HepG2 (cell line): ENCODE measurements around the gene TEX14. TPM values are rescaled to one million over a fixed set of nuclear protein-coding genes. Genes with fewer than 3 reads are reported as not detected.

Experiments used
- GLI4 ChIP-seq: sonication (generic); formaldehyde crosslinking; IDR thresholded peaks from 2 replicates; pipeline ENCODE4 v1.5.1; 2020; ENCODE audit warnings: missing genetic modification reagents, mild to moderate bottlenecking, moderate library complexity, borderline replicate concordance
- GZF1 ChIP-seq: sonication (generic); formaldehyde crosslinking; IDR thresholded peaks from 2 replicates; pipeline ENCODE4 v1.5.1; 2020; ENCODE audit warnings: mild to moderate bottlenecking, missing genetic modification reagents
- IRX3 ChIP-seq: sonication (generic); formaldehyde crosslinking; IDR thresholded peaks from 2 replicates; pipeline ENCODE4 v1.8.1; 2023; ENCODE audit warnings: mild to moderate bottlenecking, low read depth, missing genetic modification reagents, borderline replicate concordance
- MXD4 ChIP-seq: IDR thresholded peaks from 2 replicates; pipeline ENCODE4 v1.6.1; 2016; ENCODE audit warnings: mild to moderate bottlenecking, missing biosample characterization, missing genetic modification reagents
- MXI1 ChIP-seq: IDR thresholded peaks from 3 replicates; pipeline ENCODE4 v1.6.1; 2012; ENCODE audit warnings: low read depth, low read length, inconsistent platforms, borderline replicate concordance
- NFE2L1 ChIP-seq: sonication (generic); formaldehyde crosslinking; IDR thresholded peaks from 2 replicates; pipeline ENCODE4 v1.4.0; 2020; ENCODE audit warnings: missing genetic modification reagents, mild to moderate bottlenecking, borderline replicate concordance
- RFXAP ChIP-seq: sonication (generic); formaldehyde crosslinking; IDR thresholded peaks from 2 replicates; pipeline ENCODE4 v1.4.0; 2020; ENCODE audit warnings: missing genetic modification reagents, borderline replicate concordance
- RNF2 ChIP-seq: fragments of 450-650 bp; conservative IDR thresholded peaks from 2 replicates; pipeline ENCODE4 v1.6.1; 2016; ENCODE audit warnings: low read depth
- SMAD9 ChIP-seq: sonication (generic); formaldehyde crosslinking; IDR thresholded peaks from 2 replicates; pipeline ENCODE4 v1.5.1; 2020; ENCODE audit warnings: mild to moderate bottlenecking, missing genetic modification reagents
- XRCC5 ChIP-seq: fragments of 200-400 bp; formaldehyde crosslinking; optimal IDR thresholded peaks from 2 replicates; pipeline ENCODE3; 2017; ENCODE audit warnings: mild to moderate bottlenecking, low read length
- ZKSCAN5 ChIP-seq: sonication (generic); formaldehyde crosslinking; IDR thresholded peaks from 2 replicates; pipeline ENCODE4 v1.5.1; 2020; ENCODE audit warnings: mild to moderate bottlenecking, missing genetic modification reagents
- ZNF317 ChIP-seq: sonication (generic); formaldehyde crosslinking; IDR thresholded peaks from 2 replicates; pipeline ENCODE4 v1.5.0; 2020; ENCODE audit warnings: mild to moderate bottlenecking, missing genetic modification reagents
- ZNF350 ChIP-seq: sonication (generic); formaldehyde crosslinking; IDR thresholded peaks from 2 replicates; pipeline ENCODE4 v1.4.0; 2020; ENCODE audit warnings: mild to moderate bottlenecking, low read depth, missing genetic modification reagents, borderline replicate concordance
- ZNF431 ChIP-seq: sonication (generic); formaldehyde crosslinking; IDR thresholded peaks from 2 replicates; pipeline ENCODE4 v1.9.0; 2022; ENCODE audit warnings: missing genetic modification reagents, low read depth, mild to moderate bottlenecking, borderline replicate concordance
- ZNF556 ChIP-seq: sonication (generic); formaldehyde crosslinking; IDR thresholded peaks from 2 replicates; pipeline ENCODE4 v1.4.0; 2020; ENCODE audit warnings: mild to moderate bottlenecking, missing genetic modification reagents, borderline replicate concordance
- polyA plus RNA-seq, 8 experiments: library from polyadenylated mRNA; depleted of rRNA in 3 of 8; stranded (reverse) in 7 of 8; unstranded in 1 of 8; fragments of >200 nt; fragmentation: Illumina TruSeq in 4 of 8; extraction: Trizol in 4 of 8; gene quantifications; 2 replicates each; pipeline versions ENCODE4 v1.2.1 to v1.2.3, GENCODE V29; 2011 to 2016; ENCODE audit warnings: low read depth in 4 of 8, missing spikeins in 1 of 8, mixed read lengths in 1 of 8; ENCODE audit not compliant: insufficient read depth in 1 of 8
- total RNA-seq, 5 experiments: library from RNA; depleted of rRNA; stranded (reverse); fragments of >200 nt; fragmentation: Illumina TruSeq; extraction: Trizol; gene quantifications; 2 replicates each; pipeline ENCODE4 v1.2.3, GENCODE V29; 2016; ENCODE audit warnings: low read depth in 1 of 5
- TF ChIP-seq, protein P1 (sequence below): sonication (generic); formaldehyde crosslinking; IDR thresholded peaks from 2 replicates; pipeline ENCODE4 v1.5.0; 2020; ENCODE audit warnings: mild to moderate bottlenecking, missing genetic modification reagents
- TF ChIP-seq, protein P2 (sequence below): sonication (generic); formaldehyde crosslinking; IDR thresholded peaks from 2 replicates; pipeline ENCODE4 v1.4.0; 2020; ENCODE audit warnings: mild to moderate bottlenecking, missing genetic modification reagents
- TF ChIP-seq, protein P3 (sequence below): sonication (generic); formaldehyde crosslinking; IDR thresholded peaks from 2 replicates; pipeline ENCODE4 v1.9.0; 2021; ENCODE audit warnings: missing genetic modification reagents, mild to moderate bottlenecking, borderline replicate concordance
- TF ChIP-seq, protein P4 (sequence below): sonication (generic); formaldehyde crosslinking; IDR thresholded peaks from 2 replicates; pipeline ENCODE4 v1.4.0; 2020; ENCODE audit warnings: missing genetic modification reagents
- TF ChIP-seq, protein P5 (sequence below): sonication (generic); formaldehyde crosslinking; IDR thresholded peaks from 2 replicates; pipeline ENCODE4 v1.5.0; 2020; ENCODE audit warnings: mild to moderate bottlenecking, missing genetic modification reagents, borderline replicate concordance

TEX14 gene
- total and polyA plus RNA-seq, 2 of the 13 experiments (the other 11 are each of a cell fraction or from before 2014, with no cell fraction given): 0.04 to 0.07 TPM

DNA sequence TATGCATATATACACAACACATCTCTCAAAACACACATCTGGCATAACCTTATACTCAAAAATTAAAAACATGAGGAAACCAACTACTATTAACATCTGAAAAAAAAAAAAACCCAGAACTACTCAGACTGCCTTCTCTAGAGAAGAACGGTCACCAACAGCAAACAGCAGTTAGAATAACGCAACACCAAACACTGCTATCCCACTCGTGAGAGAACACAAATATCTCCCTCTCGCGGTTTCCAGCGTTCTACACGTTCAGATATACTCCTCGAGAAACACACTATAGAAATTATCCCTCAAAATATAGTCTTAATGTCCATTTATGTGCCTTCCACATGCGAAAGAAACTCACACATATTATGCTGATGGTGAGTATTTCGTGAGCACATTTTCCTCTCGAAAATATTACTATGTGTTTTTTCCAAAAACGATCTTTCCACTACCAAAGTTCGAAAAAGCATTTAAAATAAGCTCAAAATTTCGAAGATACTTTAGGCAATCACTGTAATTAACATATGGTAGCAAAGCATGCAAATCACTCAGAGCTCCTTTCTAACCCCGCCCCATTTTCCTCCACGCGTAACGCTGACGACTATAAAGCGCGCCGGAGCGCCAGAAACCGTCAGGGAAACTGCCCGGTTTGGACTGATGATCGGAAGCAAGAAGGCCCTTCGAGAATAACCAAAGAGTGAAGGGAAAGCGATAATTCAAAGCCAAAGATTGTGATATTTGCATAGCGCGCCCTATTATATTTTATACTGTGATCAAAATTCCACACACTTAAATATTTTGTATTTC is 60.1 kb downstream of the TEX14 start (continued):
- TF ChIP-seq IRX3 (CRISPR knock-in tag): 0 out of 2 replicates have a peak, but pooled peaks have one; percentile 11
- TF ChIP-seq XRCC5: peak; percentile 50
- peak; percentile 93 for TF ChIP-seq RFXAP (CRISPR knock-in tag)
- peak; percentile 61; the same call in 1 of the 2 replicates for TF ChIP-seq SMAD9 (CRISPR knock-in tag)
- TF ChIP-seq ZNF317 (CRISPR knock-in tag): peak; percentile 57; the same call in 1 of the 2 replicates
- TF ChIP-seq, protein P1, sequence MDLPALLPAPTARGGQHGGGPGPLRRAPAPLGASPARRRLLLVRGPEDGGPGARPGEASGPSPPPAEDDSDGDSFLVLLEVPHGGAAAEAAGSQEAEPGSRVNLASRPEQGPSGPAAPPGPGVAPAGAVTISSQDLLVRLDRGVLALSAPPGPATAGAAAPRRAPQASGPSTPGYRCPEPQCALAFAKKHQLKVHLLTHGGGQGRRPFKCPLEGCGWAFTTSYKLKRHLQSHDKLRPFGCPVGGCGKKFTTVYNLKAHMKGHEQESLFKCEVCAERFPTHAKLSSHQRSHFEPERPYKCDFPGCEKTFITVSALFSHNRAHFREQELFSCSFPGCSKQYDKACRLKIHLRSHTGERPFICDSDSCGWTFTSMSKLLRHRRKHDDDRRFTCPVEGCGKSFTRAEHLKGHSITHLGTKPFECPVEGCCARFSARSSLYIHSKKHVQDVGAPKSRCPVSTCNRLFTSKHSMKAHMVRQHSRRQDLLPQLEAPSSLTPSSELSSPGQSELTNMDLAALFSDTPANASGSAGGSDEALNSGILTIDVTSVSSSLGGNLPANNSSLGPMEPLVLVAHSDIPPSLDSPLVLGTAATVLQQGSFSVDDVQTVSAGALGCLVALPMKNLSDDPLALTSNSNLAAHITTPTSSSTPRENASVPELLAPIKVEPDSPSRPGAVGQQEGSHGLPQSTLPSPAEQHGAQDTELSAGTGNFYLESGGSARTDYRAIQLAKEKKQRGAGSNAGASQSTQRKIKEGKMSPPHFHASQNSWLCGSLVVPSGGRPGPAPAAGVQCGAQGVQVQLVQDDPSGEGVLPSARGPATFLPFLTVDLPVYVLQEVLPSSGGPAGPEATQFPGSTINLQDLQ (CRISPR knock-in tag): no peak
- TF ChIP-seq, protein P2, sequence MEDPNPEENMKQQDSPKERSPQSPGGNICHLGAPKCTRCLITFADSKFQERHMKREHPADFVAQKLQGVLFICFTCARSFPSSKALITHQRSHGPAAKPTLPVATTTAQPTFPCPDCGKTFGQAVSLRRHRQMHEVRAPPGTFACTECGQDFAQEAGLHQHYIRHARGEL (CRISPR knock-in tag): 0 out of 2 replicates have a peak, but pooled peaks have one; percentile 34
- no peak for TF ChIP-seq RNF2
- TF ChIP-seq, protein P3, sequence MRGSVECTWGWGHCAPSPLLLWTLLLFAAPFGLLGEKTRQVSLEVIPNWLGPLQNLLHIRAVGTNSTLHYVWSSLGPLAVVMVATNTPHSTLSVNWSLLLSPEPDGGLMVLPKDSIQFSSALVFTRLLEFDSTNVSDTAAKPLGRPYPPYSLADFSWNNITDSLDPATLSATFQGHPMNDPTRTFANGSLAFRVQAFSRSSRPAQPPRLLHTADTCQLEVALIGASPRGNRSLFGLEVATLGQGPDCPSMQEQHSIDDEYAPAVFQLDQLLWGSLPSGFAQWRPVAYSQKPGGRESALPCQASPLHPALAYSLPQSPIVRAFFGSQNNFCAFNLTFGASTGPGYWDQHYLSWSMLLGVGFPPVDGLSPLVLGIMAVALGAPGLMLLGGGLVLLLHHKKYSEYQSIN (CRISPR knock-in tag): no peak
- no peak; the same call in 1 of the 2 replicates for TF ChIP-seq MXD4 (CRISPR knock-in tag)
- TF ChIP-seq, protein P4, sequence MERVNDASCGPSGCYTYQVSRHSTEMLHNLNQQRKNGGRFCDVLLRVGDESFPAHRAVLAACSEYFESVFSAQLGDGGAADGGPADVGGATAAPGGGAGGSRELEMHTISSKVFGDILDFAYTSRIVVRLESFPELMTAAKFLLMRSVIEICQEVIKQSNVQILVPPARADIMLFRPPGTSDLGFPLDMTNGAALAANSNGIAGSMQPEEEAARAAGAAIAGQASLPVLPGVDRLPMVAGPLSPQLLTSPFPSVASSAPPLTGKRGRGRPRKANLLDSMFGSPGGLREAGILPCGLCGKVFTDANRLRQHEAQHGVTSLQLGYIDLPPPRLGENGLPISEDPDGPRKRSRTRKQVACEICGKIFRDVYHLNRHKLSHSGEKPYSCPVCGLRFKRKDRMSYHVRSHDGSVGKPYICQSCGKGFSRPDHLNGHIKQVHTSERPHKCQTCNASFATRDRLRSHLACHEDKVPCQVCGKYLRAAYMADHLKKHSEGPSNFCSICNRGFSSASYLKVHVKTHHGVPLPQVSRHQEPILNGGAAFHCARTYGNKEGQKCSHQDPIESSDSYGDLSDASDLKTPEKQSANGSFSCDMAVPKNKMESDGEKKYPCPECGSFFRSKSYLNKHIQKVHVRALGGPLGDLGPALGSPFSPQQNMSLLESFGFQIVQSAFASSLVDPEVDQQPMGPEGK (CRISPR knock-in tag): peak; percentile 69
- TF ChIP-seq GLI4 (CRISPR knock-in tag): no peak
- TF ChIP-seq GZF1 (CRISPR knock-in tag): peak; percentile 71; the same call in 1 of the 2 replicates
- TF ChIP-seq, protein P5, sequence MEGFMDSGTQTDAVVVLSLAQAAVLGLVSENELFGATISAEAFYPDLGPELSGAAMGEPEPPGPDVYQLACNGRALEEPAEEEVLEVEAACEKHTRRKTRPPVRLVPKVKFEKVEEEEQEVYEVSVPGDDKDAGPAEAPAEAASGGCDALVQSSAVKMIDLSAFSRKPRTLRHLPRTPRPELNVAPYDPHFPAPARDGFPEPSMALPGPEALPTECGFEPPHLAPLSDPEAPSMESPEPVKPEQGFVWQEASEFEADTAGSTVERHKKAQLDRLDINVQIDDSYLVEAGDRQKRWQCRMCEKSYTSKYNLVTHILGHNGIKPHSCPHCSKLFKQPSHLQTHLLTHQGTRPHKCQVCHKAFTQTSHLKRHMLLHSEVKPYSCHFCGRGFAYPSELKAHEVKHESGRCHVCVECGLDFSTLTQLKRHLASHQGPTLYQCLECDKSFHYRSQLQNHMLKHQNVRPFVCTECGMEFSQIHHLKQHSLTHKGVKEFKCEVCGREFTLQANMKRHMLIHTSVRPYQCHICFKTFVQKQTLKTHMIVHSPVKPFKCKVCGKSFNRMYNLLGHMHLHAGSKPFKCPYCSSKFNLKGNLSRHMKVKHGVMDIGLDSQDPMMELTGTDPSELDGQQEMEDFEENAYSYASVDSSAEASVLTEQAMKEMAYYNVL: peak; percentile 79
- peak; percentile 25; the same call in 1 of the 2 replicates for TF ChIP-seq ZNF431
- peak; percentile 91; the same call in 1 of the 2 replicates for TF ChIP-seq ZNF556
- peak; percentile 84; the same call in 2 of the 3 replicates for TF ChIP-seq MXI1
- peak; percentile 51; the same call in 1 of the 2 replicates for TF ChIP-seq ZKSCAN5 (CRISPR knock-in tag)
- no peak for TF ChIP-seq NFE2L1 (CRISPR knock-in tag)
- no peak; the same call in none of the 2 replicates for TF ChIP-seq ZNF350
